Activated CD4-positive, alpha-beta T cell treated with anti-CD3 and anti-CD28 coated beads, Interleukin-2, Interleukin-6, amounts not matched to agents 100 ng/mL and 50 ng/mL, durations not matched to agents 16 hours and 8 hours (primary cell): ENCODE results near the gene ATRN.

ENCODE experiments used
- DNase-seq: peaks from one replicate; pipeline ENCODE4 v3.0.0-alpha.2; 2020

Gene ATRN

GRCh38 chr20:3631534-3631933 is 160.7 kb downstream of the ATRN start:
- no peak for DNase-seq

GRCh38 chr20:3632311-3633004 is 161.6 kb downstream of the ATRN start:
- DNase-seq: no peak

GRCh38 chr20:3633913-3634478 is 163.2 kb downstream of the ATRN start:
- no peak for DNase-seq

- DNase-seq: no peak
Observed at GRCh38 chr20:3635346-3635745, 164.5 kb downstream of the ATRN start.

GRCh38 chr20:3640259-3640658 is 169.4 kb downstream of the ATRN start:
- DNase-seq: no peak

GRCh38 chr20:3645309-3646066 is 174.7 kb downstream of the ATRN start:
- no peak for DNase-seq

GRCh38 chr20:3646067-3646440 is 175.2 kb downstream of the ATRN start:
- DNase-seq: no peak

- no peak for DNase-seq
Observed at GRCh38 chr20:3646651-3647050, 175.8 kb downstream of the ATRN start.

- DNase-seq: no peak
Observed at GRCh38 chr20:3647473-3647872, 176.7 kb downstream of the ATRN start.

GRCh38 chr20:3648951-3649350 is 178.1 kb downstream of the ATRN start:
- no peak for DNase-seq

GRCh38 chr20:3651204-3651962 is 180.6 kb downstream of the ATRN start:
- no peak for DNase-seq

- DNase-seq: no peak
Observed at GRCh38 chr20:3652221-3652620, 181.4 kb downstream of the ATRN start.

GRCh38 chr20:3652676-3653596 is 182.1 kb downstream of the ATRN start:
- no peak for DNase-seq

GRCh38 chr20:3653921-3654320 is 183.1 kb downstream of the ATRN start:
- DNase-seq: no peak

GRCh38 chr20:3654326-3655130 is 183.7 kb downstream of the ATRN start:
- DNase-seq: no peak

GRCh38 chr20:3655131-3655405 is 184.2 kb downstream of the ATRN start:
- no peak for DNase-seq

- no peak for DNase-seq
Observed at GRCh38 chr20:3658019-3658715, 187.3 kb downstream of the ATRN start.

- peak; percentile 79 for DNase-seq
Observed at GRCh38 chr20:3658716-3659491, 188.1 kb downstream of the ATRN start.

GRCh38 chr20:3659492-3660261 is 188.9 kb downstream of the ATRN start:
- DNase-seq: no peak
